ENCODE measurements around the gene TAPT1. TPM values are rescaled to one million over a fixed set of nuclear protein-coding genes. Genes with fewer than 3 reads are reported as not detected.

Gene TAPT1
- total and polyA plus RNA-seq, 2 donors = 26.4 to 29.0 TPM

GRCh38 chr4:16140231-16140878 lies 85.9 kb downstream of the TAPT1 start:
- 99% methylated on average over 4 of the region's 4 CpGs for WGBS
- H3K4me1 ChIP-seq (ENCODE audit: control insufficient read depth in 2 of 2, insufficient read depth in 2 of 2, low read length in 2 of 2) = no peaks in the 10 kb centered on the region
- H3K4me3 ChIP-seq (ENCODE audit: low read length in 2 of 2) = no peak overlapping the region
- peaks cover 0 to 7% of the 10 kb centered on the region in 2 donors for H3K9me3 ChIP-seq (ENCODE audit: control insufficient read depth in 2 of 2, insufficient read depth in 1 of 2, low read length in 1 of 2)
- DNase-seq (ENCODE audit: low read depth in 6 of 9, low spot score in 9 of 9) = no peak
- no peaks in the 10 kb centered on the region for H3K36me3 ChIP-seq (ENCODE audit: control insufficient read depth in 2 of 2, insufficient read depth in 2 of 2, low read length in 1 of 2)
- H3K27ac ChIP-seq (ENCODE audit: low read depth in 1 of 2, low read length in 1 of 2) = no peak overlapping the region
- H3K27me3 ChIP-seq (ENCODE audit: control insufficient read depth in 2 of 2, insufficient read depth in 1 of 2, low read length in 1 of 2) = no peaks in the 10 kb centered on the region

GRCh38 chr4:16139066-16139945 lies 87.0 kb downstream of the TAPT1 start:
- Histone ChIP-seq H3K36me3 (ENCODE audit: control insufficient read depth in 2 of 2, insufficient read depth in 2 of 2, low read length in 1 of 2) (no peaks in the 10 kb centered on the region), H3K4me3 (ENCODE audit: low read length in 2 of 2) (no peak overlapping the region), H3K27ac (ENCODE audit: low read depth in 1 of 2, low read length in 1 of 2) (no peak overlapping the region), H3K27me3 (ENCODE audit: control insufficient read depth in 2 of 2, insufficient read depth in 1 of 2, low read length in 1 of 2) (no peaks in the 10 kb centered on the region), H3K4me1 (ENCODE audit: control insufficient read depth in 2 of 2, insufficient read depth in 2 of 2, low read length in 2 of 2) (no peaks in the 10 kb centered on the region), H3K9me3 (ENCODE audit: control insufficient read depth in 2 of 2, insufficient read depth in 1 of 2, low read length in 1 of 2) (no peaks in the 10 kb centered on the region)
- 96% methylated on average over 8 of the region's 8 CpGs for WGBS
- no peak for DNase-seq (ENCODE audit: low read depth in 6 of 9, low spot score in 9 of 9)

- Histone ChIP-seq H3K27ac (ENCODE audit: low read depth in 1 of 2, low read length in 1 of 2) (no peak overlapping the region), H3K9me3 (ENCODE audit: control insufficient read depth in 2 of 2, insufficient read depth in 1 of 2, low read length in 1 of 2) (no peaks in the 10 kb centered on the region), H3K4me1 (ENCODE audit: control insufficient read depth in 2 of 2, insufficient read depth in 2 of 2, low read length in 2 of 2) (no peaks in the 10 kb centered on the region), H3K27me3 (ENCODE audit: control insufficient read depth in 2 of 2, insufficient read depth in 1 of 2, low read length in 1 of 2) (no peaks in the 10 kb centered on the region), H3K36me3 (ENCODE audit: control insufficient read depth in 2 of 2, insufficient read depth in 2 of 2, low read length in 1 of 2) (no peaks in the 10 kb centered on the region), H3K4me3 (ENCODE audit: low read length in 2 of 2) (no peak overlapping the region)
- 97% methylated on average over 5 of the region's 5 CpGs for WGBS
- DNase-seq (ENCODE audit: low read depth in 6 of 9, low spot score in 9 of 9) = no peak
Measured at GRCh38 chr4:16136827-16137226, 89.4 kb downstream of the TAPT1 start.

GRCh38 chr4:16136311-16136710 lies 90.0 kb downstream of the TAPT1 start:
- no peak for DNase-seq (ENCODE audit: low read depth in 6 of 9, low spot score in 9 of 9)
- Histone ChIP-seq H3K27ac (ENCODE audit: low read depth in 1 of 2, low read length in 1 of 2) (no peak overlapping the region), H3K4me3 (ENCODE audit: low read length in 2 of 2) (no peak overlapping the region), H3K9me3 (ENCODE audit: control insufficient read depth in 2 of 2, insufficient read depth in 1 of 2, low read length in 1 of 2) (no peaks in the 10 kb centered on the region), H3K4me1 (ENCODE audit: control insufficient read depth in 2 of 2, insufficient read depth in 2 of 2, low read length in 2 of 2) (no peaks in the 10 kb centered on the region), H3K27me3 (ENCODE audit: control insufficient read depth in 2 of 2, insufficient read depth in 1 of 2, low read length in 1 of 2) (no peaks in the 10 kb centered on the region), H3K36me3 (ENCODE audit: control insufficient read depth in 2 of 2, insufficient read depth in 2 of 2, low read length in 1 of 2) (no peaks in the 10 kb centered on the region)
- 0% methylated on average over 1 of the region's 1 CpG for WGBS

GRCh38 chr4:16133406-16133805 lies 92.9 kb downstream of the TAPT1 start:
- H3K4me3 ChIP-seq (ENCODE audit: low read length in 2 of 2) = no peak overlapping the region
- DNase-seq (ENCODE audit: low read depth in 6 of 9, low spot score in 9 of 9) = no peak
- WGBS = 99% methylated on average over 1 of the region's 1 CpG

GRCh38 chr4:16131293-16131692 lies 95.0 kb downstream of the TAPT1 start:
- no peak for DNase-seq (ENCODE audit: low read depth in 6 of 9, low spot score in 9 of 9)

More at GRCh38 chr4:16133406-16133805, 92.9 kb downstream of the TAPT1 start:
- no peak overlapping the region for H3K27ac ChIP-seq (ENCODE audit: low read depth in 1 of 2, low read length in 1 of 2)
- no peaks in the 10 kb centered on the region for H3K9me3 ChIP-seq (ENCODE audit: control insufficient read depth in 2 of 2, insufficient read depth in 1 of 2, low read length in 1 of 2)
- H3K4me1 ChIP-seq (ENCODE audit: control insufficient read depth in 2 of 2, insufficient read depth in 2 of 2, low read length in 2 of 2) = no peaks in the 10 kb centered on the region
- no peaks in the 10 kb centered on the region for H3K27me3 ChIP-seq (ENCODE audit: control insufficient read depth in 2 of 2, insufficient read depth in 1 of 2, low read length in 1 of 2)
- H3K36me3 ChIP-seq (ENCODE audit: control insufficient read depth in 2 of 2, insufficient read depth in 2 of 2, low read length in 1 of 2) = no peaks in the 10 kb centered on the region

GRCh38 chr4:16129336-16129735 lies 96.9 kb downstream of the TAPT1 start:
- WGBS = 97% methylated on average over 1 of the region's 1 CpG
- Histone ChIP-seq H3K36me3 (ENCODE audit: control insufficient read depth in 2 of 2, insufficient read depth in 2 of 2, low read length in 1 of 2) (no peaks in the 10 kb centered on the region), H3K27ac (ENCODE audit: low read depth in 1 of 2, low read length in 1 of 2) (no peak overlapping the region), H3K9me3 (ENCODE audit: control insufficient read depth in 2 of 2, insufficient read depth in 1 of 2, low read length in 1 of 2) (no peaks in the 10 kb centered on the region), H3K4me3 (ENCODE audit: low read length in 2 of 2) (no peak overlapping the region), H3K27me3 (ENCODE audit: control insufficient read depth in 2 of 2, insufficient read depth in 1 of 2, low read length in 1 of 2) (no peaks in the 10 kb centered on the region), H3K4me1 (ENCODE audit: control insufficient read depth in 2 of 2, insufficient read depth in 2 of 2, low read length in 2 of 2) (no peaks in the 10 kb centered on the region)
- no peak for DNase-seq (ENCODE audit: low read depth in 6 of 9, low spot score in 9 of 9)

More at GRCh38 chr4:16131293-16131692, 95.0 kb downstream of the TAPT1 start:
- Histone ChIP-seq H3K36me3 (ENCODE audit: control insufficient read depth in 2 of 2, insufficient read depth in 2 of 2, low read length in 1 of 2) (no peaks in the 10 kb centered on the region), H3K27me3 (ENCODE audit: control insufficient read depth in 2 of 2, insufficient read depth in 1 of 2, low read length in 1 of 2) (no peaks in the 10 kb centered on the region), H3K4me3 (ENCODE audit: low read length in 2 of 2) (no peak overlapping the region), H3K27ac (ENCODE audit: low read depth in 1 of 2, low read length in 1 of 2) (no peak overlapping the region), H3K4me1 (ENCODE audit: control insufficient read depth in 2 of 2, insufficient read depth in 2 of 2, low read length in 2 of 2) (no peaks in the 10 kb centered on the region), H3K9me3 (ENCODE audit: control insufficient read depth in 2 of 2, insufficient read depth in 1 of 2, low read length in 1 of 2) (no peaks in the 10 kb centered on the region)
- 95% methylated on average over 1 of the region's 1 CpG for WGBS

GRCh38 chr4:16126714-16127113 lies 99.6 kb downstream of the TAPT1 start:
- Histone ChIP-seq H3K4me1 (ENCODE audit: control insufficient read depth in 2 of 2, insufficient read depth in 2 of 2, low read length in 2 of 2) (peaks cover 11 to 14% of the 10 kb centered on the region in 2 donors), H3K4me3 (ENCODE audit: low read length in 2 of 2) (no peak overlapping the region), H3K36me3 (ENCODE audit: control insufficient read depth in 2 of 2, insufficient read depth in 2 of 2, low read length in 1 of 2) (no peaks in the 10 kb centered on the region), H3K27me3 (ENCODE audit: control insufficient read depth in 2 of 2, insufficient read depth in 1 of 2, low read length in 1 of 2) (no peaks in the 10 kb centered on the region), H3K27ac (ENCODE audit: low read depth in 1 of 2, low read length in 1 of 2) (no peak overlapping the region), H3K9me3 (ENCODE audit: control insufficient read depth in 2 of 2, insufficient read depth in 1 of 2, low read length in 1 of 2) (no peaks in the 10 kb centered on the region)
- WGBS = 96% methylated on average over 1 of the region's 1 CpG
- DNase-seq (ENCODE audit: low read depth in 6 of 9, low spot score in 9 of 9) = no peak
